ENCODE data around the gene MYO3B. TPM values are rescaled to one million over a fixed set of nuclear protein-coding genes. Genes with fewer than 3 reads are reported as not detected.

The MYO3B gene
- total and polyA plus RNA-seq, 11 donors = 0.09 to 0.19 (median 0.10) TPM; not detected in 8

GRCh38 chr2:170307052-170307451, 129.1 kb downstream of the MYO3B start:
- Histone ChIP-seq H3K4me3 (no peak overlapping the region), H3K9me3 (no peaks in the 10 kb centered on the region), H3K4me1 (no peaks in the 10 kb centered on the region), H3K27ac (no peak overlapping the region), H3K36me3 (no peaks in the 10 kb centered on the region), H3K27me3 (peaks cover 0 to 6% (median 0%) of the 10 kb centered on the region in 9 donors)
- intact Hi-C loops (cut with DNase I) = no loop called here
- DNase-seq (no peak), ATAC-seq (no peak)
- TF ChIP-seq, protein P1, sequence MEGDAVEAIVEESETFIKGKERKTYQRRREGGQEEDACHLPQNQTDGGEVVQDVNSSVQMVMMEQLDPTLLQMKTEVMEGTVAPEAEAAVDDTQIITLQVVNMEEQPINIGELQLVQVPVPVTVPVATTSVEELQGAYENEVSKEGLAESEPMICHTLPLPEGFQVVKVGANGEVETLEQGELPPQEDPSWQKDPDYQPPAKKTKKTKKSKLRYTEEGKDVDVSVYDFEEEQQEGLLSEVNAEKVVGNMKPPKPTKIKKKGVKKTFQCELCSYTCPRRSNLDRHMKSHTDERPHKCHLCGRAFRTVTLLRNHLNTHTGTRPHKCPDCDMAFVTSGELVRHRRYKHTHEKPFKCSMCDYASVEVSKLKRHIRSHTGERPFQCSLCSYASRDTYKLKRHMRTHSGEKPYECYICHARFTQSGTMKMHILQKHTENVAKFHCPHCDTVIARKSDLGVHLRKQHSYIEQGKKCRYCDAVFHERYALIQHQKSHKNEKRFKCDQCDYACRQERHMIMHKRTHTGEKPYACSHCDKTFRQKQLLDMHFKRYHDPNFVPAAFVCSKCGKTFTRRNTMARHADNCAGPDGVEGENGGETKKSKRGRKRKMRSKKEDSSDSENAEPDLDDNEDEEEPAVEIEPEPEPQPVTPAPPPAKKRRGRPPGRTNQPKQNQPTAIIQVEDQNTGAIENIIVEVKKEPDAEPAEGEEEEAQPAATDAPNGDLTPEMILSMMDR (IDR thresholded peaks at IDR 0.05) = no peak
- no peak for TF ChIP-seq POLR2A (IDR thresholded peaks at IDR 0.05)
- 75 to 90% (median 84%) methylated on average over 2 of the region's 2 CpGs for WGBS, 4 donors

DNA sequence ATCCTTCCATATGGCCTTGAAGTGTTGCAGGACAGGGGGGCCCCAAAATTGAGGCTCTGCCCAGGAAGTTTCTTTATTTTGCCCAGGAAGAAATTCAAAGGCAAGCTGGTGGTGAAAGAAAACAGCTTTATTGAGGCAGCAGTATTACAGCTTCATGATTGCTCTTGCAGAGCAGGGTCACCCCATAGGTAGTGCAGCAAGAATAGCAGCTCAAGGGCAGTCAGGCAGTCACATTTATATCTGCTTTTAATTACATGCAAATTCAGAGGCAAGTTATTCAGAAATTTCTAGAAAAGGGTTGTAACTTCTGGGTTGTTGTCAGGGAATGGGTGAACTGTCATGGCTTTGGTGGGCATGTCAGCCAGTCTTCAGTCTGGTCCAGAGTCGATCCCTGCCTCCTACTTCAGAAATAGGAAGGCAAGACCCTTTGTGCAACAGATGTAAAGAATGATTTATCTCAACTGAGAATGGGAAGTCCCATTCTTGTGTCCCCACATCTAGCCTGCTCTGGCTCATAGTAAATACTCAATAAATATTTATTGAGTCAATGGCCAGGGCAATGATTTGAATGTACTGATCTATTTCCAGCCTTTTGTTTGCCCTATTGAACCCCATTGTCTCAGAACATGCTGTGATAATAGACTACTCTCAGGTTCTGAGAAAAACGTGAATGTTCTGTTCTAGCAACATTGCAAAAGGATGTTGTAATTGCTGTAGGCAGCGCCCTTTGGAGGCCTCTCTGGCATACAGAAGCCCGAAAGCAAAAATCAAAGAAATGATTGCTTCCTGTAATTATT, 129.8 kb downstream of the MYO3B start:
- no peaks in the 10 kb centered on the region for H3K9me3 ChIP-seq
- H3K4me1 ChIP-seq = no peaks in the 10 kb centered on the region
- peaks cover 0 to 12% (median 0%) of the 10 kb centered on the region in 9 donors for H3K27me3 ChIP-seq
- WGBS, 4 donors = 59 to 74% (median 63%) methylated on average over 4 of the region's 4 CpGs
- intact Hi-C loops (cut with DNase I) = no loop called here
- no peaks in the 10 kb centered on the region for H3K36me3 ChIP-seq
- DNase-seq = no peak
- no peak overlapping the region for H3K27ac ChIP-seq
- no peak for ATAC-seq
- TF ChIP-seq POLR2A (IDR thresholded peaks at IDR 0.05) = no peak
- TF ChIP-seq, protein P1 (IDR thresholded peaks at IDR 0.05) = no peak
- no peak overlapping the region for H3K4me3 ChIP-seq

DNA sequence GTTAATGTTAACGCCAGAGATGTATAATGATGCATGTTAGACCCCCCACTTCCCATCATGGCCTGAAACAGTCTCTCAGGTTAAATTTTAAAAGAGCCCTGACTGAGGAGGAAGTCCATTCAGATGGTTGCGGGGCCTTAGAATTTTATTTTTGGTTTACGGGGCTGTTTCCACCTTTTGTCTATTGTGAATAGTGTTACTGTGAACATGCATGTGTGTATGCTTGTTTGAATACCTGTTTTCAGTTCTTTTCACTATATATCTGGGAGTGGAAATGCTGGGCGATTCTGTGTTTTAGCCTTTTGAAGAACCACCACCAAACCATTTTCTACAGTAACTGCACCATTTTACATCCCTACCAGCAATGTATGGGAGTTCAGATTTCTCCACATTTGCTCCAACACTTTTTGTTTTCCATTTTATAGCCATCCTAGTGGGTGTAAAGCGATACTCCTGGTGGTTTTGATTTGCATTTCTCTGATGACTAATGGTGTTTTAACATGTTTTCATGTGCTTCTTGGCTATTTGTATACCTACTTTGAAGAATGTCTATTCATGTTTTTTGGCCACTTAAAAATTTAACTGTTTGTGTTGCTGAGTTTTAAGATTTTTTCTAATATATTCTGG, 133.0 kb downstream of the MYO3B start:
- no peak for ATAC-seq
- Histone ChIP-seq H3K9me3 (no peaks in the 10 kb centered on the region), H3K27ac (no peak overlapping the region), H3K4me3 (no peak overlapping the region), H3K4me1 (no peaks in the 10 kb centered on the region), H3K36me3 (no peaks in the 10 kb centered on the region), H3K27me3 (peaks cover 0 to 13% (median 0%) of the 10 kb centered on the region in 9 donors)
- WGBS, 4 donors = 47 to 55% (median 52%) methylated on average over 5 of the region's 5 CpGs
- no peak for TF ChIP-seq POLR2A (IDR thresholded peaks at IDR 0.05)
- TF ChIP-seq, protein P1 (IDR thresholded peaks at IDR 0.05) = no peak
- intact Hi-C loops (cut with DNase I) = no loop called here
- no peak for DNase-seq

- H3K9me3 ChIP-seq = peaks cover 0 to 2% (median 0%) of the 10 kb centered on the region in 12 donors
- intact Hi-C loops (cut with DNase I) = no loop called here
- H3K27me3 ChIP-seq = peaks cover 0 to 23% (median 0%) of the 10 kb centered on the region in 9 donors
- TF ChIP-seq, protein P1 (IDR thresholded peaks at IDR 0.05) = no peak
- TF ChIP-seq POLR2A (IDR thresholded peaks at IDR 0.05) = no peak
- H3K4me3 ChIP-seq = no peak overlapping the region
- H3K36me3 ChIP-seq = no peaks in the 10 kb centered on the region
- 22 to 26% (median 24%) methylated on average over 3 of the region's 3 CpGs for WGBS, 4 donors
- no peaks in the 10 kb centered on the region for H3K4me1 ChIP-seq
- no peak overlapping the region for H3K27ac ChIP-seq
- DNase-seq (no peak), ATAC-seq (no peak)
Measured at GRCh38 chr2:170313347-170313991, 135.5 kb downstream of the MYO3B start.
